ENCODE data around the gene LHFPL6. TPM values are rescaled to one million over a fixed set of nuclear protein-coding genes. Genes with fewer than 3 reads are reported as not detected.
A peak's percentile ranks its signal among the peaks of the same experiment; 100 is the strongest.

Gene LHFPL6
- total RNA-seq, 2 experiments from 2014 or later, result 2.7 to 3.0 TPM

- Mint-ChIP-seq H3K36me3 (no peaks in the 10 kb centered on the region), H3K4me1 (ENCODE audit: low read depth) (no peaks in the 10 kb centered on the region), H3K27ac (no peak overlapping the region), H3K9me3 (no peaks in the 10 kb centered on the region), H3K4me3 (no peak overlapping the region), H3K27me3 (peaks cover 6% of the 10 kb centered on the region)
- no peak for DNase-seq
- CTCF ChIA-PET, result no interaction called here
- POLR2A ChIA-PET, result no interaction called here
- intact Hi-C loops (cut with micrococcal nuclease), result no loop called here
Measured at GRCh38 chr13:39446865-39447264, 156.1 kb downstream of the LHFPL6 start.

- H3K9me3 Mint-ChIP-seq, result no peaks in the 10 kb centered on the region
- no peak overlapping the region for H3K27ac Mint-ChIP-seq
- no peaks in the 10 kb centered on the region for H3K4me1 Mint-ChIP-seq (ENCODE audit: low read depth)
- DNase-seq, result no peak
- CTCF ChIA-PET, result no interaction called here
- H3K36me3 Mint-ChIP-seq, result no peaks in the 10 kb centered on the region
- H3K4me3 Mint-ChIP-seq, result no peak overlapping the region
- intact Hi-C loops (cut with micrococcal nuclease), result no loop called here
- POLR2A ChIA-PET, result no interaction called here
- H3K27me3 Mint-ChIP-seq, result peaks cover 6% of the 10 kb centered on the region
Measured at GRCh38 chr13:39444866-39445265, 158.1 kb downstream of the LHFPL6 start.

- H3K36me3 Mint-ChIP-seq, result no peaks in the 10 kb centered on the region
- H3K27ac Mint-ChIP-seq, result no peak overlapping the region
- H3K4me1 Mint-ChIP-seq (ENCODE audit: low read depth), result no peaks in the 10 kb centered on the region
- H3K9me3 Mint-ChIP-seq, result peaks cover 3% of the 10 kb centered on the region
- intact Hi-C loops (cut with micrococcal nuclease), result no loop called here
- H3K4me3 Mint-ChIP-seq, result no peak overlapping the region
- ChIA-PET POLR2A (no interaction called here), CTCF (no interaction called here)
- DNase-seq, result no peak
- H3K27me3 Mint-ChIP-seq, result peaks cover 9% of the 10 kb centered on the region
Measured at GRCh38 chr13:39433651-39434050, 169.3 kb downstream of the LHFPL6 start.

- no peak overlapping the region for H3K27ac Mint-ChIP-seq
- peaks cover 9% of the 10 kb centered on the region for H3K27me3 Mint-ChIP-seq
- intact Hi-C loops (cut with micrococcal nuclease), result no loop called here
- ChIA-PET CTCF (no interaction called here), POLR2A (no interaction called here)
- no peaks in the 10 kb centered on the region for H3K36me3 Mint-ChIP-seq
- no peaks in the 10 kb centered on the region for H3K9me3 Mint-ChIP-seq
- no peak for DNase-seq
- H3K4me1 Mint-ChIP-seq (ENCODE audit: low read depth), result no peaks in the 10 kb centered on the region
- H3K4me3 Mint-ChIP-seq, result no peak overlapping the region
Measured at GRCh38 chr13:39432196-39432595, 170.8 kb downstream of the LHFPL6 start.

GRCh38 chr13:39422845-39423565 lies 180.0 kb downstream of the LHFPL6 start:
- peaks cover 4% of the 10 kb centered on the region for H3K27me3 Mint-ChIP-seq
- no peak for DNase-seq
- H3K4me1 Mint-ChIP-seq (ENCODE audit: low read depth), result no peaks in the 10 kb centered on the region
- no peak overlapping the region for H3K27ac Mint-ChIP-seq
- ChIA-PET CTCF (no interaction called here), POLR2A (no interaction called here)
- intact Hi-C loops (cut with micrococcal nuclease), result no loop called here
- H3K36me3 Mint-ChIP-seq, result no peaks in the 10 kb centered on the region
- H3K9me3 Mint-ChIP-seq, result no peaks in the 10 kb centered on the region
- no peak overlapping the region for H3K4me3 Mint-ChIP-seq

GRCh38 chr13:39419876-39420275 lies 183.1 kb downstream of the LHFPL6 start:
- no peaks in the 10 kb centered on the region for H3K9me3 Mint-ChIP-seq
- no peak overlapping the region for H3K4me3 Mint-ChIP-seq
- no peak overlapping the region for H3K27ac Mint-ChIP-seq
- ChIA-PET POLR2A (no interaction called here), CTCF (interaction anchor here (1.7 kb wide), 1 partner anchor 192 kb away, joined by 7 read pairs; no protein-coding TSS in a partner anchor)
- H3K27me3 Mint-ChIP-seq, result peaks cover 12% of the 10 kb centered on the region
- no peaks in the 10 kb centered on the region for H3K4me1 Mint-ChIP-seq (ENCODE audit: low read depth)
- H3K36me3 Mint-ChIP-seq, result no peaks in the 10 kb centered on the region
- no peak for DNase-seq
- intact Hi-C loops (cut with micrococcal nuclease), result loop anchor here (5.0 kb wide), 1 partner anchor 192 kb away; no protein-coding TSS in a partner anchor

- intact Hi-C loops (cut with micrococcal nuclease), result loop anchor here (5.0 kb wide), 1 partner anchor 193 kb away; no protein-coding TSS in a partner anchor
- ChIA-PET CTCF (interaction anchor here (1.7 kb wide), 1 partner anchor 193 kb away, joined by 7 read pairs; no protein-coding TSS in a partner anchor), POLR2A (no interaction called here)
- Mint-ChIP-seq H3K27ac (no peak overlapping the region), H3K9me3 (no peaks in the 10 kb centered on the region), H3K4me3 (no peak overlapping the region), H3K36me3 (no peaks in the 10 kb centered on the region), H3K27me3 (peaks cover 12% of the 10 kb centered on the region), H3K4me1 (ENCODE audit: low read depth) (no peaks in the 10 kb centered on the region)
- DNase-seq, result no peak
Measured at GRCh38 chr13:39419068-39419467, 183.9 kb downstream of the LHFPL6 start.

GRCh38 chr13:39418424-39418823 lies 184.6 kb downstream of the LHFPL6 start:
- no peaks in the 10 kb centered on the region for H3K4me1 Mint-ChIP-seq (ENCODE audit: low read depth)
- peaks cover 12% of the 10 kb centered on the region for H3K27me3 Mint-ChIP-seq
- no peak overlapping the region for H3K4me3 Mint-ChIP-seq
- POLR2A ChIA-PET, result no interaction called here
- H3K9me3 Mint-ChIP-seq, result no peaks in the 10 kb centered on the region
- H3K36me3 Mint-ChIP-seq, result no peaks in the 10 kb centered on the region
- CTCF ChIA-PET, result interaction anchor here (1.1 to 1.7 kb wide), 2 partner anchors 194 to 198 kb away, joined by 3 to 7 read pairs; no protein-coding TSS in a partner anchor
- H3K27ac Mint-ChIP-seq, result no peak overlapping the region
- intact Hi-C loops (cut with micrococcal nuclease), result loop anchor here (5.0 kb wide), 1 partner anchor 194 kb away; no protein-coding TSS in a partner anchor
- no peak for DNase-seq

- CTCF ChIA-PET, result interaction anchor here (1.1 kb wide), 1 partner anchor 198 kb away, joined by 3 read pairs; no protein-coding TSS in a partner anchor
- Mint-ChIP-seq H3K27ac (no peak overlapping the region), H3K36me3 (no peaks in the 10 kb centered on the region), H3K9me3 (no peaks in the 10 kb centered on the region), H3K4me3 (no peak overlapping the region), H3K4me1 (ENCODE audit: low read depth) (no peaks in the 10 kb centered on the region), H3K27me3 (peaks cover 11% of the 10 kb centered on the region)
- no peak for DNase-seq
- POLR2A ChIA-PET, result no interaction called here
- intact Hi-C loops (cut with micrococcal nuclease), result loop anchor here (5.0 kb wide), 1 partner anchor 195 kb away; no protein-coding TSS in a partner anchor
Measured at GRCh38 chr13:39417643-39418042, 185.3 kb downstream of the LHFPL6 start.

GRCh38 chr13:39417131-39417530 lies 185.9 kb downstream of the LHFPL6 start:
- CTCF ChIA-PET, result interaction anchor here (1.1 kb wide), 1 partner anchor 199 kb away, joined by 3 read pairs; no protein-coding TSS in a partner anchor
- DNase-seq, result no peak
- Mint-ChIP-seq H3K9me3 (no peaks in the 10 kb centered on the region), H3K27me3 (peaks cover 10% of the 10 kb centered on the region), H3K4me3 (no peak overlapping the region), H3K36me3 (no peaks in the 10 kb centered on the region), H3K4me1 (ENCODE audit: low read depth) (no peaks in the 10 kb centered on the region), H3K27ac (no peak overlapping the region)
- POLR2A ChIA-PET, result no interaction called here
- intact Hi-C loops (cut with micrococcal nuclease), result loop anchor here (5.0 kb wide), 1 partner anchor 195 kb away; no protein-coding TSS in a partner anchor

- no peak overlapping the region for H3K4me3 Mint-ChIP-seq
- H3K27me3 Mint-ChIP-seq, result peaks cover 13% of the 10 kb centered on the region
- H3K4me1 Mint-ChIP-seq (ENCODE audit: low read depth), result no peaks in the 10 kb centered on the region
- POLR2A ChIA-PET, result no interaction called here
- peak; percentile 18 for DNase-seq
- intact Hi-C loops (cut with micrococcal nuclease), result loop anchor here (5.0 kb wide), 1 partner anchor 197 kb away; no protein-coding TSS in a partner anchor
- CTCF ChIA-PET, result no interaction called here
- no peak overlapping the region for H3K27ac Mint-ChIP-seq
- no peaks in the 10 kb centered on the region for H3K36me3 Mint-ChIP-seq
- H3K9me3 Mint-ChIP-seq, result no peaks in the 10 kb centered on the region
Measured at GRCh38 chr13:39415008-39415802, 187.8 kb downstream of the LHFPL6 start.

GRCh38 chr13:39414339-39414738 lies 188.7 kb downstream of the LHFPL6 start:
- intact Hi-C loops (cut with micrococcal nuclease), result no loop called here
- H3K27ac Mint-ChIP-seq, result no peak overlapping the region

More at GRCh38 chr13:39414339-39414738, 188.7 kb downstream of the LHFPL6 start:
- no peak overlapping the region for H3K4me3 Mint-ChIP-seq
- no peaks in the 10 kb centered on the region for H3K4me1 Mint-ChIP-seq (ENCODE audit: low read depth)
- H3K9me3 Mint-ChIP-seq, result no peaks in the 10 kb centered on the region
- peaks cover 13% of the 10 kb centered on the region for H3K27me3 Mint-ChIP-seq
- H3K36me3 Mint-ChIP-seq, result no peaks in the 10 kb centered on the region
- no peak for DNase-seq
- POLR2A ChIA-PET, result no interaction called here
- CTCF ChIA-PET, result no interaction called here

Measured in activated CD4-positive, alpha-beta memory T cell treated with anti-CD3 and anti-CD28 coated beads for 36 hours (primary cell).